HG03097 (cell line): Measurements from ENCODE around the gene HES2.
"Not testable (repeated sequence)": the region's sequence is repeated elsewhere in the genome, so short reads cannot be mapped to it uniquely, and the experiment has no call there.

Experiments used
- ATAC-seq: cut with Tn5 transposase; IDR thresholded peaks from one replicate; pipeline ENCODE4 v1.9.1; 2021; ENCODE audit not compliant: unreplicated experiment, low FRiP score

The HES2 gene

GRCh38 chr1:6437012-6437700, 17.4 kb upstream of the HES2 start:
- ATAC-seq = not testable (repeated sequence)

GRCh38 chr1:6436277-6436676, 16.6 kb upstream of the HES2 start:
- not testable (repeated sequence) for ATAC-seq

- no peak for ATAC-seq
Observed at GRCh38 chr1:6435547-6435946, 15.8 kb upstream of the HES2 start.

GRCh38 chr1:6435129-6435528, 15.4 kb upstream of the HES2 start:
- no peak for ATAC-seq

- no peak for ATAC-seq
Observed at GRCh38 chr1:6434186-6434585, 14.5 kb upstream of the HES2 start.

- not testable (repeated sequence) for ATAC-seq
Observed at GRCh38 chr1:6431645-6432579, 12.2 kb upstream of the HES2 start.

- ATAC-seq = not testable (repeated sequence)
Observed at GRCh38 chr1:6429660-6430411, 10.1 kb upstream of the HES2 start.

GRCh38 chr1:6428453-6428852, 8.7 kb upstream of the HES2 start:
- ATAC-seq = not testable (repeated sequence)

GRCh38 chr1:6427441-6428390, 8.0 kb upstream of the HES2 start:
- ATAC-seq = no peak

- ATAC-seq = no peak
Observed at GRCh38 chr1:6426972-6427350, 7.2 kb upstream of the HES2 start.

- ATAC-seq = no peak
Observed at GRCh38 chr1:6426277-6426971, 6.7 kb upstream of the HES2 start.

- no peak for ATAC-seq
Observed at GRCh38 chr1:6425658-6426057, 5.9 kb upstream of the HES2 start.

- ATAC-seq = no peak
Observed at GRCh38 chr1:6424619-6425593, 5.2 kb upstream of the HES2 start, which contains the start of gene ESPN. Gene ESPN (plus strand): TSS chr1:6424776. CDS start chr1:6424956, 180 bp downstream.

- no peak for ATAC-seq
Observed at GRCh38 chr1:6424000-6424565, 4.4 kb upstream of the HES2 start.

GRCh38 chr1:6423321-6423999, 3.7 kb upstream of the HES2 start:
- ATAC-seq = no peak

- ATAC-seq = no peak
Observed at GRCh38 chr1:6421266-6421665, 1.5 kb upstream of the HES2 start.

- no peak for ATAC-seq
Observed at GRCh38 chr1:6420454-6421042, 829 bp upstream of the HES2 start.
